CD4-positive, alpha-beta T cell (primary cell): ENCODE data around the gene GXYLT1. TPM values are rescaled to one million over a fixed set of nuclear protein-coding genes. Genes with fewer than 3 reads are reported as not detected.

Experiments used
- ATAC-seq: fragments of 200-7000 bp; cut with Tn5 transposase; one replicate; pipeline ENCODE4 v1.10.0; 2022; ENCODE audit warnings: mild to moderate bottlenecking; ENCODE audit not compliant: poor library complexity
- CTCF ChIA-PET: fragments of 350-600 bp; sonication (Branson Sonifier 250); formaldehyde crosslinking; loops from one replicate; lab custom pipeline; 2021; ENCODE audit warnings: antibody characterized with exemption, inconsistent platforms; lab: Charles Lee
- POLR2A ChIA-PET: fragments of 350-600 bp; sonication (Branson Sonifier 250); formaldehyde crosslinking; loops from one replicate; lab custom pipeline; 2021; ENCODE audit warnings: antibody characterized with exemption, inconsistent platforms; lab: Charles Lee
- DNase-seq, 14 experiments: peaks; one replicate each; pipeline ENCODE4 v3.0.0-alpha.2; 2013 to 2020; ENCODE audit warnings: mixed read lengths in 2 of 14
- H3K27ac ChIP-seq, 2 donors: one replicate each; pipeline versions ENCODE4 v1.5.1 to v1.7.0; 2013; ENCODE audit warnings: low read length in 2 of 2, low read depth in 1 of 2, mild to moderate bottlenecking in 1 of 2
- H3K27me3 ChIP-seq, 2 experiments: 1 replicate in 1 of 2; 2 replicates in 1 of 2; pipeline versions ENCODE4 v1.6.1 to v1.7.0; 2013; ENCODE audit warnings: low read length in 2 of 2, control low read depth in 1 of 2, mild to moderate bottlenecking in 1 of 2, moderate library complexity in 1 of 2; ENCODE audit not compliant: insufficient read depth in 2 of 2, control insufficient read depth in 1 of 2
- H3K36me3 ChIP-seq: one replicate; pipeline ENCODE4 v1.6.1; 2013; ENCODE audit warnings: low read length, control low read depth; ENCODE audit not compliant: insufficient read depth
- H3K4me1 ChIP-seq: one replicate; pipeline ENCODE4 v1.6.1; 2013; ENCODE audit warnings: low read length, control low read depth; ENCODE audit not compliant: insufficient read depth
- H3K4me3 ChIP-seq: one replicate; pipeline ENCODE4 v1.5.1; 2013; ENCODE audit warnings: mild to moderate bottlenecking, low read length, moderate library complexity
- H3K9me3 ChIP-seq, 2 experiments: 1 replicate in 1 of 2; 2 replicates in 1 of 2; pipeline versions ENCODE4 v1.6.1 to v1.7.0; 2013; ENCODE audit warnings: low read length in 2 of 2, mild to moderate bottlenecking in 2 of 2, control low read depth in 1 of 2, moderate library complexity in 1 of 2; ENCODE audit not compliant: control insufficient read depth in 1 of 2, insufficient read depth in 1 of 2
- H3K27ac Mint-ChIP-seq: one replicate; pipeline ENCODE4 v1.8.0; 2020; ENCODE audit warnings: mixed read lengths
- H3K27me3 Mint-ChIP-seq: one replicate; pipeline ENCODE4 v1.8.0; 2021; ENCODE audit warnings: mixed read lengths
- H3K36me3 Mint-ChIP-seq: one replicate; pipeline ENCODE4 v1.8.0; 2021; ENCODE audit warnings: low read depth, mixed read lengths
- H3K4me1 Mint-ChIP-seq: one replicate; pipeline ENCODE4 v1.8.0; 2021; ENCODE audit warnings: low read depth, mixed read lengths
- H3K4me3 Mint-ChIP-seq: one replicate; pipeline ENCODE4 v1.8.0; 2020; ENCODE audit warnings: mild to moderate bottlenecking, mixed read lengths
- H3K9me3 Mint-ChIP-seq: one replicate; pipeline ENCODE4 v1.8.0; 2020; ENCODE audit warnings: mixed read lengths
- intact Hi-C, 2 experiments: fragments of 100-400 bp; cut with DNase I in 1 of 2; cut with micrococcal nuclease in 1 of 2; formaldehyde crosslinking; loops; one replicate each; pipeline versions ENCODE4 v1.15.1 to v1.9.0; 2023 to 2025; cut with DNase I, micrococcal nuclease
- total RNA-seq, 174 experiments: library from RNA in 2 of 174; stranded (reverse) in 2 of 174; gene quantifications; one replicate each; pipeline ENCODE4 v1.2.3 and lab custom pipeline; 2021 to 2026
- TF ChIP-seq, protein P1 (sequence below): fragments of 200-600 bp; IDR thresholded peaks from one replicate; pipeline ENCODE4 v1.8.0; 2022; ENCODE audit warnings: antibody characterized with exemption, mild to moderate bottlenecking

Gene GXYLT1
- total RNA-seq, 2 experiments from 2014 or later: 8.0 to 8.2 TPM

DNA sequence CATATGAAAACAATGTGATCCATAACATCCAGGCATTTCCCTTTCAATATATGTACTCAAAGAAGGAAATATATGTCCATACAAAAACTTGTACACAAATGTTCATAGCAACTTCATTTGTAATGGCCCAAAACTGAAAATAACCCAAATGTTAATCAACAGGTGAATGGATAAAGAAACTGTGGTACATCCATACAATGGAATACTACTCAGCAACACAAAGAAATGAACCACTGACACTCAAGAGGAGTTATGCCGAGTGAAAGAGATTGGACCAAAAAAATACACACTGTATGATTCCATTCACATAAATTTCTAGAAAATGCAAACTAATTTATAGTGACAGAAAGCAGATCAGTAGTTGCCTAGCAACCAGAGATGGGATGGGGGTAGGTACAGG lies 30.3 kb upstream of the GXYLT1 start:
- CTCF ChIA-PET: no interaction called here
- no peaks in the 10 kb centered on the region for H3K4me1 ChIP-seq
- POLR2A ChIA-PET: no interaction called here
- H3K4me3 ChIP-seq: no peak overlapping the region
- H3K9me3 ChIP-seq: no peaks in the 10 kb centered on the region
- Mint-ChIP-seq H3K9me3 (peaks cover 5% of the 10 kb centered on the region), H3K27me3 (no peaks in the 10 kb centered on the region), H3K4me1 (peaks cover 25% of the 10 kb centered on the region), H3K4me3 (no peak overlapping the region), H3K36me3 (peaks cover 54% of the 10 kb centered on the region), H3K27ac (no peak overlapping the region)
- no peak overlapping the region for H3K27ac ChIP-seq
- intact Hi-C loops: no loop called here
- DNase-seq (no peak), ATAC-seq (no peak)
- TF ChIP-seq, protein P1, sequence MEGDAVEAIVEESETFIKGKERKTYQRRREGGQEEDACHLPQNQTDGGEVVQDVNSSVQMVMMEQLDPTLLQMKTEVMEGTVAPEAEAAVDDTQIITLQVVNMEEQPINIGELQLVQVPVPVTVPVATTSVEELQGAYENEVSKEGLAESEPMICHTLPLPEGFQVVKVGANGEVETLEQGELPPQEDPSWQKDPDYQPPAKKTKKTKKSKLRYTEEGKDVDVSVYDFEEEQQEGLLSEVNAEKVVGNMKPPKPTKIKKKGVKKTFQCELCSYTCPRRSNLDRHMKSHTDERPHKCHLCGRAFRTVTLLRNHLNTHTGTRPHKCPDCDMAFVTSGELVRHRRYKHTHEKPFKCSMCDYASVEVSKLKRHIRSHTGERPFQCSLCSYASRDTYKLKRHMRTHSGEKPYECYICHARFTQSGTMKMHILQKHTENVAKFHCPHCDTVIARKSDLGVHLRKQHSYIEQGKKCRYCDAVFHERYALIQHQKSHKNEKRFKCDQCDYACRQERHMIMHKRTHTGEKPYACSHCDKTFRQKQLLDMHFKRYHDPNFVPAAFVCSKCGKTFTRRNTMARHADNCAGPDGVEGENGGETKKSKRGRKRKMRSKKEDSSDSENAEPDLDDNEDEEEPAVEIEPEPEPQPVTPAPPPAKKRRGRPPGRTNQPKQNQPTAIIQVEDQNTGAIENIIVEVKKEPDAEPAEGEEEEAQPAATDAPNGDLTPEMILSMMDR: no peak
- peaks cover 11% of the 10 kb centered on the region for H3K36me3 ChIP-seq
- H3K27me3 ChIP-seq: no peaks in the 10 kb centered on the region

DNA sequence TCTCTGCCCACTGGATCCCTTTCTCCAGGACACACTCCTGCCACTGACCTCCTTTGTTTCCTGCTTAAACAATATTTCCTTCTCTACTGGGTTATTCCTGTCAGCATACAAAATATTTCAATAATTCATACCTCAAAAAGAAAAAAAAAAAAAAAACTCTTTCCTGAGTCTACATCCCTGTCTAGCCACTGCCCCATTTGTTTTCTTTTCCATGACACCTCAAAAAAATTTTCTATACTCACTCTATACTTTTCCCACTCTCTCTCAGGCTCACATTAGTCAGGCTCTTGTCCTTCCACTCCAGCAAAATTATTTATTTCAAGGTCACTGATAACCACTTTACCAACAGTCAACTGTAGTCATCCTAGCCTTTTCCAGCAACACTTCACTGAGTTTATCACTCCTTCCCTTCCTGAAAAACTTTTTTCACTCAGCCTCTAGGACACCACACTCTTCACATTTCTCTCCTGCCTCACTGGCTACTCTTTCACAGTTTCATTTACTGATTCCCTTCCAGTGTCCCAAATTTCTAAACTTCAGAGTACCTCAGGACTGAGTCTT lies 29.4 kb upstream of the GXYLT1 start:
- intact Hi-C loops: no loop called here
- no peak overlapping the region for H3K27ac Mint-ChIP-seq
- no peak overlapping the region for H3K27ac ChIP-seq
- H3K4me3 ChIP-seq: no peak overlapping the region
- H3K27me3 ChIP-seq: no peaks in the 10 kb centered on the region
- peaks cover 25% of the 10 kb centered on the region for H3K4me1 Mint-ChIP-seq
- TF ChIP-seq, protein P1: no peak
- no peaks in the 10 kb centered on the region for H3K4me1 ChIP-seq
- H3K27me3 Mint-ChIP-seq: no peaks in the 10 kb centered on the region
- CTCF ChIA-PET: no interaction called here
- DNase-seq (no peak), ATAC-seq (no peak)
- POLR2A ChIA-PET: no interaction called here
- H3K9me3 Mint-ChIP-seq: peaks cover 5% of the 10 kb centered on the region
- no peak overlapping the region for H3K4me3 Mint-ChIP-seq
- no peaks in the 10 kb centered on the region for H3K9me3 ChIP-seq
- peaks cover 11% of the 10 kb centered on the region for H3K36me3 ChIP-seq
- H3K36me3 Mint-ChIP-seq: peaks cover 53% of the 10 kb centered on the region

DNA sequence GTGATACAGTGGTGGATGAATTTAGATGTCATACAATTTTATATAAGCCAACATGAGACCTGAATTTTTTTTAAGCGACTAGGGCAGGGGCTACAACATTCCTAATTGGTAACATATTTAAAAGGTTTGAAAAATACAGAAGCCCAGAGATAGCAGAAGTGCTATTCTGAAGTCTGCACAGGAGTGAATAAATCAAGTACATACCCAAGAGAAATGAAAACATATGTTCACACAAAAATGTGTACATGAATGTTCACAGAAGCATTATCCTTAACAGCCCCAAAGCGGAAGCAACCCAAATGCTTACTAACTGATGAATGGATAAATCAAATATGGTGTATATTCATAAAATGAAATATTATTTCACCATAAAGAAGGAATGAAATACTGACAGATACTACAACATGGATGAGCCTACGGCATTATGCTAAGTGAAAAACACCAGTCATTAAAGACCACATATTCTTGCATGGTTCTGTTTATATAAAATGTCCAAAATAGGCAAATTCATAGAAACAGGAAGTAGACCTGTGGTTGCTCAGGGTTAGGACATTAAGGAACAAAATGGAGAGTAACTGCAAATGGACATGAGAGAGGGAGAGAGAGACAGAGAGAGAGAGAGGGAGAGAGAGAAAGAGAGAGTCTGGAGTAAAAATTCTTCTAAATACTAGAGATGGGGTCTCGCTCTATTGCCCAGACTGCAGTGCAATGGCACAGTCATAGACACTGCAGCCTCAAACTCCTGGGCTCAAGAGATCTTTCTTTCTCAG lies 28.0 kb upstream of the GXYLT1 start:
- POLR2A ChIA-PET: no interaction called here
- TF ChIP-seq, protein P1: no peak
- Mint-ChIP-seq H3K27ac (peak overlapping the region; percentile 48), H3K4me3 (no peak overlapping the region), H3K9me3 (peaks cover 5% of the 10 kb centered on the region), H3K4me1 (peaks cover 24% of the 10 kb centered on the region), H3K36me3 (peaks cover 53% of the 10 kb centered on the region), H3K27me3 (no peaks in the 10 kb centered on the region)
- H3K27ac ChIP-seq: no peak overlapping the region
- CTCF ChIA-PET: no interaction called here
- intact Hi-C loops: no loop called here
- DNase-seq (no peak), ATAC-seq (no peak)
- H3K36me3 ChIP-seq: peaks cover 10% of the 10 kb centered on the region
- H3K27me3 ChIP-seq: no peaks in the 10 kb centered on the region
- H3K4me1 ChIP-seq: no peaks in the 10 kb centered on the region
- no peak overlapping the region for H3K4me3 ChIP-seq
- H3K9me3 ChIP-seq: no peaks in the 10 kb centered on the region
